Eye (tissue), 1 donor: ENCODE measurements around the gene ATG14.
"Not testable (repeated sequence)": the region's sequence is repeated elsewhere in the genome, so short reads cannot be mapped to it uniquely, and the experiment has no call there.

Experiments used
- DNase-seq: peaks from one replicate; pipeline ENCODE4 v3.0.0-alpha.2; 2015

ATG14 gene, protein sequence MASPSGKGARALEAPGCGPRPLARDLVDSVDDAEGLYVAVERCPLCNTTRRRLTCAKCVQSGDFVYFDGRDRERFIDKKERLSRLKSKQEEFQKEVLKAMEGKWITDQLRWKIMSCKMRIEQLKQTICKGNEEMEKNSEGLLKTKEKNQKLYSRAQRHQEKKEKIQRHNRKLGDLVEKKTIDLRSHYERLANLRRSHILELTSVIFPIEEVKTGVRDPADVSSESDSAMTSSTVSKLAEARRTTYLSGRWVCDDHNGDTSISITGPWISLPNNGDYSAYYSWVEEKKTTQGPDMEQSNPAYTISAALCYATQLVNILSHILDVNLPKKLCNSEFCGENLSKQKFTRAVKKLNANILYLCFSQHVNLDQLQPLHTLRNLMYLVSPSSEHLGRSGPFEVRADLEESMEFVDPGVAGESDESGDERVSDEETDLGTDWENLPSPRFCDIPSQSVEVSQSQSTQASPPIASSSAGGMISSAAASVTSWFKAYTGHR

GRCh38 chr14:55411426-55412389 lies at the start of gene ATG14:
Gene ATG14, minus strand, starts transcription at chr14:55411830. Its CDS starts 8 bp downstream, at chr14:55411822.
- DNase-seq: peak; percentile 97

DNA sequence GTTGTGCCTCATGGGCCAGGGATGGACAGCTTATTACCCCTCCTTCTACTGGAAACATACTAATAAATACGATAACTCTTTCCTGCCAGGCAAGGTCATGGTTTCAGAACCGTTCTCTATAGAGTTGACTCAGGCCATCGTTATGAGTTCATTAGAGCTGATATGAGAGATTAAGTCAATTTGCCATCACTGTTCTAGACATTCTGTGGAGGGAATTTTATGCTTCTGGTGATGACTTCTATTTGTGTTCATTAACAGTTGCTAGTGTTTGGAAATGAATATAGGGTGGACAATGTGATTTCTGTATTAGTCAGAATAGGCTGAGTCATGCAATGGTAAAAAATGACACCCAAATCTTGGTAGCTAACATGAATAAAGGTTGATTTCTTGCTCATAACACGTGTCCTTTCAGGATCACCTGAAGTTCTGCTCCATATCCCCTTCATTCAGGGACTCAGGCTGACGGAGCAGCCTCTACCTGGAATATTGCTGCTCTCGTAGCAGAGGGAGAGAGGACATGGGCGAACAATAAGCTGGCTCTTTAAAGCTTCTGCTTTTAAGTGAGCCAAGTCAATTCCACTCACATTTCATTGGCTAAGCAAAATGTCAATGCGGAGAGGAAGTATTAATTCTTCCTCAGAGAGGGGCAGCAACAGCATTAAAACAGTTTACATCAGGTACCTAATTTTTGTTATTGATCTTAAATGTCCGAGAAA lies 47.3 kb upstream of the ATG14 start:
- DNase-seq: no peak

GRCh38 chr14:55457496-55457895 lies 45.9 kb upstream of the ATG14 start:
- no peak for DNase-seq

DNA sequence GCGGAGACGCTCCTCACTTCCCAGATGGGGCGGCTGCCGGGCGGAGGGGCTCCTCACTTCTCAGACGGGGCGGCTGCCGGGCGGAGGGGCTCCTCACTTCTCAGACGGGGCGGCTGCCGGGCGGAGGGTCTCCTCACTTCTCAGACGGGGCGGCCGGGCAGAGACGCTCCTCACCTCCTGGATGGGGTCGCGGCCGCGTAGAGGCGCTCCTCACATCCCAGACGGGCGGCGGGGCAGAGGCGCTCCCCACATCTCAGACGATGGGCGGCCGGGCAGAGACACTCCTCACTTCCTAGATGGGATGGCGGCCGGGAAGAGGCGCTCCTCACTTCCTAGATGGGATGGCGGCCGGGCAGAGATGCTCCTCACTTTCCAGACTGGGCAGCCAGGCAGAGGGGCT lies 44.8 kb upstream of the ATG14 start:
- not testable (repeated sequence) for DNase-seq

GRCh38 chr14:55454264-55455002 lies 42.8 kb upstream of the ATG14 start:
- peak; percentile 78 for DNase-seq

GRCh38 chr14:55451950-55452349 lies 40.3 kb upstream of the ATG14 start:
- DNase-seq: no peak

DNA sequence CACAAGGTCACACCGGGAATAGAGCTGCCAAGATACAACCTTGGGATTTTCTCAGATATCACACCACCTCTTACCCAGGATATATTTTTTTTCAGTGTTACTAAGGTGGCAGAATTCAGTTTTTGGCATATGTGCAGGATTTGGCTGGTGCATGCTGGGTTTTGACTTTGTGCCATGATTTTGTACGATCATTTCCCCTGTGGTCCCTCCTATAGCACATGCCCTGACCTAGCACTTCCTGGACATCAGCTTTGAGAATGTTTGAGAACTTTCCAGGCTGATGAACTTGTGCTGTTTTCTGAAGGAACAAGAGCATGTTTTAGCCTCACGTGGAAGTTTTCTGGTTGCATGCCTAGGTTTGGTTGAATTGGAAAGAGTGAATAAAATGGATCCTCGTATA lies 39.8 kb upstream of the ATG14 start:
- DNase-seq: no peak

DNA sequence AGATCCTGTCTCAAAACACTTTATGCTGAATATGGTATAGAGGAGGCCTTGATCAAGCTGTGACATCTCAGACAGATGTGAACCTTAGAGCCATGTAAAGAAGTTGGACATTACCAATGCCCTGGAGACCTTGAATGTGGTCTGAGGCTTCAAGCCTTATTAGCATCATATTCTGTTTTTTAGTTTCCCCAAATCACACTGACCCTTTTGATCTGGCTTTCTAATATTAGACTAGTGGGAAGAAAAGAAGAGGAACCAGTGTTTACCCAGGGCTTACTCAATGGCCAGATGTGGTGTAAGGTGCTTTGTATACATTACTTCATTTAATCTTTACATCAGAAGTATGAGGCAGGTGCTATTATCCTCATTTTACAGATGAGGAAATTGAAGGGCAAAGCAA lies 39.4 kb upstream of the ATG14 start:
- DNase-seq: no peak

DNA sequence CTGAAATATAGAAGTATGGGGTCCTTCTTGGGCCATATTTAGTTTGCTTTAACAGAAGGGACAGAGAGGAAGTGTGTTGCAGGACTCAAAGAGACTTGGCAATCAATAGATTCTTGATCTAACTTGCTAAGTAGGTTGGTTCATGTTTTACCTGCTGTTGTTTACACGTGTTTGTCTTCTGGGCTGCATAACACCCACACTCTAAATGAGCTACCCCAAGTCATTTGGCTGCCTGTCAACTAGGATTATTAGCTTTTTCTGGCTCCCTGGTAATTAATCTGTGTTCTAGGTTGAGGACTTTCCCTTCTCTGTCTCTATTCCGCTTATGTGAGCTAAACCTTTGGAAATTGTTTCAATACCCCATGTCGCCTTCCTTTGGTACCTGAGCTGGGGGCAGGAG lies 38.9 kb upstream of the ATG14 start:
- no peak for DNase-seq

- DNase-seq: no peak
Observed at GRCh38 chr14:55450124-55450523, 38.5 kb upstream of the ATG14 start.

DNA sequence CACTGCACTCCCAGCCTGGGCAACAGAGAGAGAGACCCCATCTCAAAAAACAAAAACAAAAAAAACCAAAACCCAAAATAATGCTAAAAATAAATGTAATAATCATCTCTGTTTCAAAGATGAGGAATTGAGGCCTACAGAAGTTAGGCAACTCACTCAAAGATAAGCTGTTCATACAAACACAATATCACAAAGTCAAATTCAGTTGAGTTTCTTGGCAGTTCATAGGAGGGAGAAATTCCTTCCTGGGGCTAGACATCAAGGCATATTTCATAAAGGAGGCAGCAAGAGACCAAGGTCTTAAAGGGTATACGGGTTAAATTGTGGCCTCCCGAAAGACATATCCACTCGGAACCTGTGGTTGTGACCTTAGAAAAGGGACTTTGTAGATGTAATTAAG lies 37.5 kb upstream of the ATG14 start:
- DNase-seq: no peak

- peak; percentile 17 for DNase-seq
Observed at GRCh38 chr14:55448141-55448614, 36.5 kb upstream of the ATG14 start.

DNA sequence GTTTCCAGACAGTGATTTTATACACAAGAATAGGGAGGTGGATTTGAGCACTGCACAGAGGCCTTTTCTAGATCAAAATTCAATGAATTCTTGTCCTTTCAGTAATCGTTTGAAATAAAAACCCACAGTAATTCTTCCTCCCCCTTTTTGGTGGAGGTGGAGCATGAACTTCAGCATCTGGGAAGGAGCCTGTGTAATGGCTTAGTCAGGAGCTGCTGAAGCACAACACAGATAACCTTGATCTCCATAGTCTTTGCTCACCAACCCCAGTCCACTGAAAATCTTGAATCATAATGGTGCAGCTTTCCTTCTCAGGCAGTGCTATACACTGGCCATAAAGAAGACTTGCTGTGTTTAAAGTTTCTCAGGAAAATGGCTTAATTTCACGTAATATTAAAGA lies 35.2 kb upstream of the ATG14 start:
- DNase-seq: peak; percentile 26

GRCh38 chr14:55446127-55446736 lies 34.6 kb upstream of the ATG14 start:
- DNase-seq: peak; percentile 90

- DNase-seq: no peak
Observed at GRCh38 chr14:55441286-55441685, 29.7 kb upstream of the ATG14 start.

- DNase-seq: no peak
Observed at GRCh38 chr14:55440385-55440784, 28.8 kb upstream of the ATG14 start, which contains the start of gene TBPL2. Gene TBPL2, minus strand, starts transcription at chr14:55440616. Its CDS starts 167 bp downstream, at chr14:55440449.

GRCh38 chr14:55438066-55438683 lies 26.5 kb upstream of the ATG14 start:
- peak; percentile 62 for DNase-seq

DNA sequence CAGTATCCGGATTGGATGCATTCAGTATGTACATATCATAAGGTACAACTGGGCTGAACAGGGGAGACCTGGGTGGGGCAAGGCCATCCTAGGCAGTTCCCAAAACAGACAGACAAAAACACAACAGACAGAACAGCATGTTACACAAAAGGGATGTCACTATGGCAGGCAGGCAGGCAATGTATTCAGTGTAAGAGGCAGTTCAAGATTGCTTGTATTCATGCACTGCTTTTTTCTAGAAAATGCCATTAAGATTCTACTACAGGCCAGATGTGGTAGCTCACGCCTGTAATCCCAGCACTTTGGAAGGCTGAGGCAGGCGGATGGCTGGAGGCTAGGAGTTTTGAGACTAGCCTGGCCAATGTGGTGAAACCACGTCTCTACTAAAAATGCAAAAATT lies 25.3 kb upstream of the ATG14 start:
- DNase-seq: no peak

GRCh38 chr14:55436519-55436918 lies 24.9 kb upstream of the ATG14 start:
- no peak for DNase-seq

GRCh38 chr14:55434805-55435174 lies 23.2 kb upstream of the ATG14 start:
- DNase-seq: no peak
